Psoas muscle (tissue), 8 donors: ENCODE results near the gene SIGLEC7. TPM values are rescaled to one million over a fixed set of nuclear protein-coding genes. Genes with fewer than 3 reads are reported as not detected.
A peak's percentile ranks its signal among the peaks of the same experiment; 100 is the strongest.

ENCODE experiments used
- ATAC-seq, 4 donors: fragments of 200-7000 bp; cut with Tn5 transposase; one replicate each; pipeline ENCODE4 v1.9.1; 2020; ENCODE audit warnings: moderate library complexity in 3 of 4, mild to moderate bottlenecking in 2 of 4
- DNase-seq, 2 donors: peaks; one replicate each; pipeline ENCODE4 v3.0.0-alpha.2; 2020
- H3K27ac ChIP-seq: fragments of 200-600 bp; one replicate; pipeline ENCODE4 v1.8.0; 2022
- H3K27me3 ChIP-seq, 3 donors: fragments of 200-600 bp in 1 of 3; one replicate each; pipeline versions ENCODE4 v1.6.1 to v1.8.0; 2013 to 2022; ENCODE audit warnings: low read length in 2 of 3, mild to moderate bottlenecking in 2 of 3, moderate library complexity in 1 of 3; ENCODE audit not compliant: insufficient read depth in 3 of 3
- H3K36me3 ChIP-seq, 2 donors: fragments of 200-600 bp in 1 of 2; one replicate each; pipeline versions ENCODE4 v1.6.1 to v1.8.0; 2013 to 2022; ENCODE audit warnings: low read depth in 1 of 2, mild to moderate bottlenecking in 1 of 2, moderate library complexity in 1 of 2; ENCODE audit not compliant: insufficient read depth in 1 of 2
- H3K4me1 ChIP-seq: fragments of 200-600 bp; one replicate; pipeline ENCODE4 v1.8.0; 2022
- H3K4me3 ChIP-seq: fragments of 200-600 bp; one replicate; pipeline ENCODE4 v1.8.0; 2022; ENCODE audit warnings: mild to moderate bottlenecking
- H3K9me3 ChIP-seq: fragments of 200-600 bp; one replicate; pipeline ENCODE4 v1.8.0; 2022
- CTCF ChIP-seq: fragments of 200-600 bp; IDR thresholded peaks from one replicate; pipeline ENCODE4 v1.8.0; 2022; ENCODE audit warnings: antibody characterized with exemption
- WGBS, 3 donors: extraction: QIAGEN DNeasy Blood & Tissue Kit; methylation state at CpG; one replicate each; pipeline versions ENCODE4 v1.1.6 to v1.1.7; 2013; 5-methylcytosine and 5-hydroxymethylcytosine counted together
- intact Hi-C, 2 donors: fragments of 100-400 bp; cut with DNase I; formaldehyde crosslinking; loops; one replicate each; pipeline versions ENCODE4 v1.11.0 to v1.14.2; 2022
- long read RNA-seq, 2 donors: library from polyadenylated mRNA; unstranded; transcript quantifications; one replicate each; pipeline ENCODE4 v2.0.0, GENCODE V29; 2021
- polyA plus RNA-seq, 3 donors: library from polyadenylated mRNA; stranded (reverse); fragments of 200-250 nt; gene quantifications; one replicate each; pipeline ENCODE4 v1.2.3, GENCODE V29; 2013
- total RNA-seq, 4 donors: library from RNA; stranded (reverse); fragmentation: NEBNext Ultra II Directional in 2 of 4; extraction: Animal tissue kit (Norgen Biotek cat#: 25700) in 2 of 4; gene quantifications; one replicate each; pipeline versions ENCODE4 v1.2.1 to v1.2.4, GENCODE V29; 2021 to 2023
- donor health status: healthy with polysubstance abuse.
- donor health status: DM: no; HTN: no; CAD: no; lungs with moderate emphysema.
- donor health status: Bipolar disorder and iron deficiency.
- donor health status: healthy.
- donor health status: DM: yes; HTN: yes; CAD: no.
- donor health status: DM: no; HTN: no; CAD: no.
- donor health status: DM: no; HTN: no; CAD: no.
- donor health status: DM: yes; HTN: yes; CAD: no.

The SIGLEC7 gene
- total RNA-seq (under 1 TPM; 0.38 to 0.82 (median 0.50) TPM), polyA plus RNA-seq (under 1 TPM in 2 of 3 donors, not detected in 1; 0.08 to 0.60 TPM)
- long read RNA-seq, donor 1 = 0 reads
- long read RNA-seq, donor 2 = 0 reads

- DNase-seq (peak; percentile 47 to 69), ATAC-seq (peak in 2 of 4 donors; percentile 37 to 47)
- H3K27me3 ChIP-seq = peaks cover 0 to 2% (median 0%) of the 10 kb centered on the region in 3 donors
- no peaks in the 10 kb centered on the region for H3K4me1 ChIP-seq
- no peak within 1 kb of the TSS for H3K27ac ChIP-seq
- no peak within 1 kb of the TSS for H3K4me3 ChIP-seq
- no peak for TF ChIP-seq CTCF
- H3K9me3 ChIP-seq = no peaks in the 10 kb centered on the region
- WGBS, 3 donors = 63 to 67% (median 64%) methylated on average over 13 to 14 of the region's 14 CpGs
- no peaks in the 10 kb centered on the region for H3K36me3 ChIP-seq
- intact Hi-C loops = no loop called here
Measured at GRCh38 chr19:51142119-51142518, at the start of gene SIGLEC7. Gene SIGLEC7 (plus strand): TSS chr19:51142301. CDS start chr19:51142370, 69 bp downstream.

- H3K9me3 ChIP-seq = no peaks in the 10 kb centered on the region
- H3K36me3 ChIP-seq = no peaks in the 10 kb centered on the region
- no peaks in the 10 kb centered on the region for H3K27me3 ChIP-seq
- intact Hi-C loops = no loop called here
- 73 to 82% (median 77%) methylated on average over 8 of the region's 8 CpGs for WGBS, 3 donors
- no peak for TF ChIP-seq CTCF
- no peak overlapping the region for H3K27ac ChIP-seq
- H3K4me1 ChIP-seq = no peaks in the 10 kb centered on the region
- DNase-seq = no peak
- ATAC-seq = no peak
- H3K4me3 ChIP-seq = no peak overlapping the region
Measured at GRCh38 chr19:51093101-51093500, 49.0 kb upstream of the SIGLEC7 start.

GRCh38 chr19:51093510-51094345 is 48.4 kb upstream of the SIGLEC7 start:
- no peaks in the 10 kb centered on the region for H3K36me3 ChIP-seq
- no peaks in the 10 kb centered on the region for H3K4me1 ChIP-seq
- ATAC-seq (no peak), DNase-seq (no peak)
- no peaks in the 10 kb centered on the region for H3K9me3 ChIP-seq
- H3K27me3 ChIP-seq = no peaks in the 10 kb centered on the region
- no peak overlapping the region for H3K4me3 ChIP-seq
- 61 to 73% (median 66%) methylated on average over 22 of the region's 22 CpGs for WGBS, 3 donors
- no peak for TF ChIP-seq CTCF
- H3K27ac ChIP-seq = no peak overlapping the region
- intact Hi-C loops = no loop called here

GRCh38 chr19:51094696-51095279 is 47.3 kb upstream of the SIGLEC7 start:
- ATAC-seq (no peak), DNase-seq (no peak)
- Histone ChIP-seq H3K27ac (no peak overlapping the region), H3K4me3 (no peak overlapping the region), H3K27me3 (no peaks in the 10 kb centered on the region), H3K36me3 (peaks cover 0 to 7% of the 10 kb centered on the region in 2 donors), H3K9me3 (no peaks in the 10 kb centered on the region), H3K4me1 (no peaks in the 10 kb centered on the region)
- 20 to 24% (median 21%) methylated on average over 12 to 15 of the region's 15 CpGs for WGBS, 3 donors
- intact Hi-C loops = loop anchor here in 1 of 2 donors (5.0 kb wide), 1 partner anchor 72 kb away; no protein-coding TSS in a partner anchor
- peak; percentile 38 for TF ChIP-seq CTCF
